GM12878 (cell line): ENCODE measurements around the gene EBLN1. TPM values are rescaled to one million over a fixed set of nuclear protein-coding genes. Genes with fewer than 3 reads are reported as not detected.

ENCODE experiments used
- ATAC-seq: fragments of 200-7000 bp; cut with Tn5 transposase; 3 replicates; pipeline ENCODE4 v1.9.1; 2020; ENCODE audit warnings: mild to moderate bottlenecking, moderate library complexity
- BruUV-seq: library from RNA; stranded (reverse); fragments of 400-500 nt; replicated peaks from 2 replicates; lab custom pipeline; 2021; lab: Mats Ljungman, UMichigan
- CTCF ChIA-PET: fragments of 300-600 bp; sonication (Branson Sonifier 250); formaldehyde crosslinking; extraction: SDS; loops from one replicate; lab custom pipeline; 2021; ENCODE audit warnings: inconsistent platforms; lab: Yijun Ruan, JAX
- POLR2A ChIA-PET: fragments of 350-600 bp; formaldehyde crosslinking; extraction: SDS; loops from one replicate; lab custom pipeline; 2021; ENCODE audit warnings: inconsistent platforms; lab: Charles Lee
- RAD21 ChIA-PET: fragments of 300-600 bp; sonication (Branson Sonifier 250); formaldehyde crosslinking; loops from one replicate; lab custom pipeline; 2023; ENCODE audit warnings: antibody characterized with exemption; ENCODE audit not compliant: unreplicated experiment; lab: Charles Lee
- SMC1A ChIA-PET: fragments of 300-600 bp; sonication (Branson Sonifier 250); formaldehyde crosslinking; loops from one replicate; lab custom pipeline; 2023; ENCODE audit not compliant: unreplicated experiment, uncharacterized antibody; lab: Charles Lee
- DNase-seq: peaks from one replicate; pipeline ENCODE4 v3.0.0-alpha.2; 2011; ENCODE audit warnings: low read depth, low spot score
- FAIRE-seq: peaks from 3 replicates; lab custom pipeline; 2011; peaks lifted over from hg19 to GRCh38; lab: Jason Lieb, UNC
- H2AFZ ChIP-seq: 2 replicates; pipeline ENCODE4 v1.6.0; 2011; ENCODE audit warnings: low read depth, low read length, control low read depth; ENCODE audit not compliant: control insufficient read depth
- H3K27ac ChIP-seq: 2 replicates; pipeline ENCODE4 v1.5.1; 2011; ENCODE audit warnings: control low read depth; ENCODE audit not compliant: control insufficient read depth, insufficient read depth
- H3K27me3 ChIP-seq, 2 experiments: replicated peaks in 1 of 2; 2 replicates each; pipeline versions ENCODE4 v1.6.0 to v1.6.1; 2011; ENCODE audit warnings: low read length in 1 of 2; ENCODE audit not compliant: control insufficient read depth in 2 of 2, insufficient read depth in 2 of 2
- H3K36me3 ChIP-seq, 2 experiments: 2 replicates each; pipeline ENCODE4 v1.5.1; 2011; ENCODE audit warnings: low read length in 1 of 2; ENCODE audit not compliant: control insufficient read depth in 2 of 2, insufficient read depth in 2 of 2
- H3K4me1 ChIP-seq: 2 replicates; pipeline ENCODE4 v1.6.1; 2011; ENCODE audit warnings: mild to moderate bottlenecking, low read length, moderate library complexity, mixed read lengths; ENCODE audit not compliant: control insufficient read depth, insufficient read depth
- H3K4me2 ChIP-seq: 2 replicates; pipeline ENCODE4 v1.6.0; 2011; ENCODE audit warnings: control low read depth; ENCODE audit not compliant: control insufficient read depth, insufficient read depth
- H3K4me3 ChIP-seq: fragments of 200-600 bp; sonication (generic); 2 replicates; pipeline ENCODE4 v1.5.1; 2016
- H3K79me2 ChIP-seq: 2 replicates; pipeline ENCODE4 v1.6.0; 2011; ENCODE audit warnings: low read length; ENCODE audit not compliant: control insufficient read depth, insufficient read depth
- H3K9ac ChIP-seq: 2 replicates; pipeline ENCODE4 v1.8.0; 2011; ENCODE audit warnings: low read length, control low read depth, mixed read lengths; ENCODE audit not compliant: control insufficient read depth, insufficient read depth
- H3K9me3 ChIP-seq: replicated peaks from 3 replicates; pipeline ENCODE4 v1.5.1; 2011; ENCODE audit warnings: mild to moderate bottlenecking, low read length; ENCODE audit not compliant: control insufficient read depth, insufficient read depth
- H4K20me1 ChIP-seq: 2 replicates; pipeline ENCODE4 v1.6.0; 2011; ENCODE audit not compliant: control insufficient read depth, insufficient read depth
- BMI1 ChIP-seq: fragments of 450-650 bp; IDR thresholded peaks from 2 replicates; pipeline ENCODE4 v1.6.1; 2016; ENCODE audit warnings: mild to moderate bottlenecking, moderate library complexity, borderline replicate concordance
- CBX5 ChIP-seq: sonication (generic); IDR thresholded peaks from 2 replicates; pipeline ENCODE4 v1.6.1; 2016; ENCODE audit warnings: low read depth, moderate library complexity, mild to moderate bottlenecking, inconsistent platforms
- CREB1 ChIP-seq: IDR thresholded peaks from 2 replicates; pipeline ENCODE4 v1.6.1; 2012; ENCODE audit warnings: low read depth, mild to moderate bottlenecking, inconsistent platforms
- CTCF ChIP-seq, 3 experiments: IDR thresholded peaks in 2 of 3; conservative IDR thresholded peaks in 1 of 3; 2 replicates each; pipeline ENCODE4 v1.5.1; 2011; ENCODE audit warnings: low read depth in 3 of 3, low read length in 3 of 3, mild to moderate bottlenecking in 3 of 3, control low read depth in 2 of 3, moderate library complexity in 2 of 3, inconsistent platforms in 1 of 3, mixed read lengths in 1 of 3; ENCODE audit not compliant: control insufficient read depth in 2 of 3, insufficient read depth in 1 of 3; ENCODE audit errors: extremely low read depth in 1 of 3
- IKZF2 ChIP-seq, 2 experiments: fragments of 450-650 bp; IDR thresholded peaks; 2 replicates each; pipeline ENCODE4 v1.6.1; 2017; ENCODE audit warnings: mild to moderate bottlenecking in 2 of 2, moderate library complexity in 2 of 2
- MEF2A ChIP-seq: IDR thresholded peaks from 2 replicates; pipeline ENCODE4 v1.6.1; 2011; ENCODE audit warnings: low read depth, mild to moderate bottlenecking, low read length, moderate library complexity; ENCODE audit not compliant: insufficient read depth
- NFIC ChIP-seq: IDR thresholded peaks from 2 replicates; pipeline ENCODE4 v1.6.1; 2012; ENCODE audit warnings: low read depth, mild to moderate bottlenecking, inconsistent platforms, low read length, moderate library complexity
- POLR2AphosphoS2 ChIP-seq: IDR thresholded peaks from 2 replicates; pipeline ENCODE4 v1.6.1; 2011; ENCODE audit warnings: low read depth, mild to moderate bottlenecking, low read length, improper control_type of control experiment, moderate library complexity
- RUNX3 ChIP-seq: IDR thresholded peaks from 2 replicates; pipeline ENCODE4 v1.6.1; 2012; ENCODE audit warnings: low read length, inconsistent platforms
- YBX1 ChIP-seq: fragments of 450-650 bp; IDR thresholded peaks from 2 replicates; pipeline ENCODE4 v1.6.1; 2016; ENCODE audit warnings: antibody characterized with exemption
- ZNF384 ChIP-seq: IDR thresholded peaks from 2 replicates; pipeline ENCODE4 v1.6.1; 2012; ENCODE audit warnings: low read depth, mild to moderate bottlenecking, low read length, improper control_type of control experiment, borderline replicate concordance
- ZNF622 ChIP-seq: fragments of 450-650 bp; IDR thresholded peaks from 2 replicates; pipeline ENCODE4 v1.6.1; 2017; ENCODE audit warnings: mild to moderate bottlenecking, inconsistent platforms
- whole genome bisulfite sequencing: methylation state at CpG from one replicate; pipeline ENCODE4 v1.1.6; 2016; ENCODE audit warnings: low lambda C conversion rate; ENCODE audit not compliant: insufficient replicate concordance, insufficient coverage; ENCODE audit errors: missing lambda C conversion rate; 5-methylcytosine and 5-hydroxymethylcytosine counted together
- in situ Hi-C: fragments of 300-500 bp; cut with MboI; formaldehyde crosslinking; loops from 9 replicates; pipeline ENCODE4 v1.14.3; 2018; ENCODE audit warnings: mixed read lengths
- intact Hi-C: fragments of 100-400 bp; cut with micrococcal nuclease; formaldehyde crosslinking; loops from one replicate; pipeline ENCODE4 v1.14.2; 2022; ENCODE audit not compliant: unreplicated experiment
- polyA plus RNA-seq, 11 experiments: library from polyadenylated mRNA; depleted of rRNA in 4 of 11; unstranded in 6 of 11; stranded (reverse) in 5 of 11; fragments of >200 nt; fragmentation: Nextera tagmentation in 4 of 11; fragmentation: Illumina TruSeq in 1 of 11; extraction: Ambion mirVana in 4 of 11; extraction: Trizol in 1 of 11; gene quantifications; 1 replicate in 1 of 11; 2 replicates in 10 of 11; pipeline versions ENCODE4 v1.2.1 to v1.2.3, GENCODE V29; 2011 to 2016; ENCODE audit warnings: inconsistent platforms in 2 of 11, missing spikeins in 2 of 11, low read depth in 1 of 11
- total RNA-seq, 4 experiments: library from RNA; depleted of rRNA in 3 of 4; stranded (reverse); fragments of >200 nt in 3 of 4; fragmentation: Illumina TruSeq in 1 of 4; extraction: Trizol in 1 of 4; gene quantifications; 2 replicates each; pipeline versions ENCODE4 v1.2.1 to v1.2.3, GENCODE V29; 2013 to 2021
- TF ChIP-seq, protein P1 (sequence below): fragments of 450-650 bp; IDR thresholded peaks from 2 replicates; pipeline ENCODE4 v1.6.1; 2018; ENCODE audit warnings: borderline replicate concordance, mild to moderate bottlenecking; ENCODE audit not compliant: partially characterized antibody
- TF ChIP-seq, protein P2 (sequence below): IDR thresholded peaks from 2 replicates; pipeline ENCODE4 v1.6.1; 2012; ENCODE audit warnings: low read length, inconsistent platforms
- TF ChIP-seq, protein P3 (sequence below): fragments of 450-650 bp; IDR thresholded peaks from 2 replicates; pipeline ENCODE4 v1.6.1; 2016; ENCODE audit warnings: mild to moderate bottlenecking

The EBLN1 gene
- total and polyA plus RNA-seq, 10 of the 15 experiments (the other 5 are each of a cell fraction or from before 2014, with no cell fraction given), result not detected

DNA sequence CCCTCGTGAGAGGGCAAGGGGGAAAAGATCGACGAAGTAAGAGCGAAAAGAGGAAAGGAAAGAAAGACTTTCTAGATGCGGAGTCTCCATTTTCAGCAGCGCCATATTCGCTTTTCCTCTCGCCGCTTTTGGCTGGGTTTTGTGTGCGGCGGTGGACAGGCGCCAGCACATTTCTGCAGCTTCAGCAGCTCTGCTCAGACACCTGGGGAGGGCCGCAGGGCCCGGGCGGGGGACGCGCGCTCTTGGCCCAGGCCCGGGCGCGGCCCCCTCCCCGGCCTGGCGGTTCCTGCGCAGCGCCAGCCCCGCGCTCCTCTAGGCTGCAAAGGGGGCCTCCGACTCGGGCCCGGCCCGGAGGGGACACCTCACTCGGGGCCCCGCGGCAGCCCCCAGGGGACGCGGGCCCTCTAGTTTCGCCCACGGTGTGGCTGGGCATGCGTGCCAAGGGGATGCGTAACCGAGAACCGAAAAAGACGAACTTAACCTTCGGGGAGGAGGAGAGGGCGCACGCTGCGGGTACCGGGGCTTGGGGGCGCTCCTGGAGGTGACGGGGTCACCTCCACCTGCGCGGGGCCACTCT is 34.5 kb upstream of the EBLN1 start (continued):
- TF ChIP-seq BMI1 (no peak), POLR2AphosphoS2 (no peak), YBX1 (no peak), ZNF384 (no peak)
- TF ChIP-seq, protein P1, sequence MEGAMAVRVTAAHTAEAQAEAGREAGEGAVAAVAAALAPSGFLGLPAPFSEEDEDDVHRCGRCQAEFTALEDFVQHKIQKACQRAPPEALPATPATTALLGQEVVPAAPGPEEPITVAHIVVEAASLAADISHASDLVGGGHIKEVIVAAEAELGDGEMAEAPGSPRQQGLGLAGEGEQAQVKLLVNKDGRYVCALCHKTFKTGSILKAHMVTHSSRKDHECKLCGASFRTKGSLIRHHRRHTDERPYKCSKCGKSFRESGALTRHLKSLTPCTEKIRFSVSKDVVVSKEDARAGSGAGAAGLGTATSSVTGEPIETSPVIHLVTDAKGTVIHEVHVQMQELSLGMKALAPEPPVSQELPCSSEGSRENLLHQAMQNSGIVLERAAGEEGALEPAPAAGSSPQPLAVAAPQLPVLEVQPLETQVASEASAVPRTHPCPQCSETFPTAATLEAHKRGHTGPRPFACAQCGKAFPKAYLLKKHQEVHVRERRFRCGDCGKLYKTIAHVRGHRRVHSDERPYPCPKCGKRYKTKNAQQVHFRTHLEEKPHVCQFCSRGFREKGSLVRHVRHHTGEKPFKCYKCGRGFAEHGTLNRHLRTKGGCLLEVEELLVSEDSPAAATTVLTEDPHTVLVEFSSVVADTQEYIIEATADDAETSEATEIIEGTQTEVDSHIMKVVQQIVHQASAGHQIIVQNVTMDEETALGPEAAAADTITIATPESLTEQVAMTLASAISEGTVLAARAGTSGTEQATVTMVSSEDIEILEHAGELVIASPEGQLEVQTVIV, result no peak

DNA sequence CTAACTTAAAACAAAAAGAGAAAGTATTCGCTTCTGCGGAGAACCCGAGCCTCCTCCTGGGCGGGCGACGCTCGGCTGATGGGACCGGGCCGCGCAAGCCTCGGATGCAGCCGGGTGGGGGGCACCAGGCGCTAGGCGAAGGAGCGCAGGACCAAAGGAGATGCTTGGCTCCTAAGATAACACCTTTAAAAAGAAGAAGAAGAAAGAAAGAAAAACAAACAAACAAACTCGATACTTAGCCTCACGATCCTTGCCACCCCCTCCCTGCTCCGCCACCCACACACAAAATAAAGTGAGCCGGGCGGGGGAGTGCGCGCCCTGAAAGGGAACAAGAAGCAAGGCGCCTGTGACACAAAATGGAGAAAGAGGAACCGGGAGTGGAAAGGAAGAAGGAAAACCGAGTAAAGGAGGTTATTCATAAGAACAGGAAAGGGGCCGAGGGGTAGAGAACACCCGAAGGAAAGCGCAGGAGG is 34.0 kb upstream of the EBLN1 start:
- ATAC-seq, result peak; percentile 66
- BruUV-seq, result no TSS peak
- ChIA-PET RAD21 (no interaction called here), SMC1A (no interaction called here), POLR2A (no interaction called here), CTCF (no interaction called here)
- Histone ChIP-seq H4K20me1 (no peaks in the 10 kb centered on the region), H3K4me3 (peak overlapping the region; percentile 79), H3K27me3 (peaks cover 0 to 2% of the 10 kb centered on the region in 2 experiments; a peak in 3 of 4 replicates), H3K4me1 (peaks cover 7% of the 10 kb centered on the region), H3K9ac (peak overlapping the region; percentile 97), H3K79me2 (no peaks in the 10 kb centered on the region), H3K9me3 (no peaks in the 10 kb centered on the region; the same call in 1 of the 3 replicates), H3K27ac (peak overlapping the region; percentile 90), H2AFZ (peak overlapping the region; percentile 89), H3K4me2 (peak overlapping the region; percentile 72), H3K36me3 (no peaks in the 10 kb centered on the region)
- peak; percentile 56 for FAIRE-seq
- DNase-seq, result no peak
- intact Hi-C loops (loop anchor here (5.0 to 10.0 kb wide), 4 partner anchors 66 to 816 kb away; partner anchors contain the start of genes COMMD3 and DNAJC1), in situ Hi-C loops (loop anchor here (25.0 kb wide), 1 partner anchor 736 kb away; no protein-coding TSS in a partner anchor)
- WGBS, result 1% methylated on average over 28 of the region's 28 CpGs
- TF ChIP-seq, protein P2, sequence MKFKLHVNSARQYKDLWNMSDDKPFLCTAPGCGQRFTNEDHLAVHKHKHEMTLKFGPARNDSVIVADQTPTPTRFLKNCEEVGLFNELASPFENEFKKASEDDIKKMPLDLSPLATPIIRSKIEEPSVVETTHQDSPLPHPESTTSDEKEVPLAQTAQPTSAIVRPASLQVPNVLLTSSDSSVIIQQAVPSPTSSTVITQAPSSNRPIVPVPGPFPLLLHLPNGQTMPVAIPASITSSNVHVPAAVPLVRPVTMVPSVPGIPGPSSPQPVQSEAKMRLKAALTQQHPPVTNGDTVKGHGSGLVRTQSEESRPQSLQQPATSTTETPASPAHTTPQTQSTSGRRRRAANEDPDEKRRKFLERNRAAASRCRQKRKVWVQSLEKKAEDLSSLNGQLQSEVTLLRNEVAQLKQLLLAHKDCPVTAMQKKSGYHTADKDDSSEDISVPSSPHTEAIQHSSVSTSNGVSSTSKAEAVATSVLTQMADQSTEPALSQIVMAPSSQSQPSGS, result peak; percentile 79
- TF ChIP-seq CREB1 (peak; percentile 20; the same call in 1 of the 2 replicates), MEF2A (0 out of 2 replicates have a peak, but pooled peaks have one; percentile 27), RUNX3 (peak; percentile 30; the same call in 1 of the 2 replicates), IKZF2 (IDR thresholded peaks at IDR 0.05) (peak; percentile 70 to 76), NFIC (peak; percentile 55), CTCF (IDR thresholded peaks at IDR 0.05 in 2 of 3, conservative IDR thresholded peaks at IDR 0.05 in 1 of 3; ENCODE audit: control insufficient read depth in 2 of 3, extremely low read depth in 1 of 3, insufficient read depth in 1 of 3, low read depth in 3 of 3, low read length in 3 of 3) (no peak), ZNF622 (no peak), CBX5 (peak; percentile 46; the same call in 1 of the 2 replicates)
- TF ChIP-seq, protein P3, sequence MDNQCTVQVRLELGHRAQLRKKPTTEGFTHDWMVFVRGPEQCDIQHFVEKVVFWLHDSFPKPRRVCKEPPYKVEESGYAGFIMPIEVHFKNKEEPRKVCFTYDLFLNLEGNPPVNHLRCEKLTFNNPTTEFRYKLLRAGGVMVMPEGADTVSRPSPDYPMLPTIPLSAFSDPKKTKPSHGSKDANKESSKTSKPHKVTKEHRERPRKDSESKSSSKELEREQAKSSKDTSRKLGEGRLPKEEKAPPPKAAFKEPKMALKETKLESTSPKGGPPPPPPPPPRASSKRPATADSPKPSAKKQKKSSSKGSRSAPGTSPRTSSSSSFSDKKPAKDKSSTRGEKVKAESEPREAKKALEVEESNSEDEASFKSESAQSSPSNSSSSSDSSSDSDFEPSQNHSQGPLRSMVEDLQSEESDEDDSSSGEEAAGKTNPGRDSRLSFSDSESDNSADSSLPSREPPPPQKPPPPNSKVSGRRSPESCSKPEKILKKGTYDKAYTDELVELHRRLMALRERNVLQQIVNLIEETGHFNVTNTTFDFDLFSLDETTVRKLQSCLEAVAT, result peak; percentile 27; the same call in 1 of the 2 replicates
